Memory B cell (primary cell): ENCODE measurements around the gene SPTB.
"Not testable (repeated sequence)": the region's sequence is repeated elsewhere in the genome, so short reads cannot be mapped to it uniquely, and the experiment has no call there.

Source experiments
- ATAC-seq: fragments of 150-1000 bp; cut with Tn5 transposase; 2 replicates; pipeline ENCODE4 v1.10.0; 2021; ENCODE audit warnings: low read depth, mild to moderate bottlenecking, moderate library complexity
- DNase-seq, 2 donors: peaks; one replicate each; pipeline ENCODE4 v3.0.0; 2022; ENCODE audit warnings: low spot score in 2 of 2
- H3K27ac Mint-ChIP-seq: one replicate; pipeline ENCODE4 v1.8.0; 2022; ENCODE audit warnings: mild to moderate bottlenecking, moderate library complexity, mixed read lengths
- H3K27me3 Mint-ChIP-seq: one replicate; pipeline ENCODE4 v1.8.0; 2022; ENCODE audit warnings: mixed read lengths
- H3K36me3 Mint-ChIP-seq: one replicate; pipeline ENCODE4 v1.8.0; 2022; ENCODE audit warnings: mild to moderate bottlenecking, mixed read lengths
- H3K4me1 Mint-ChIP-seq: one replicate; pipeline ENCODE4 v1.8.0; 2022; ENCODE audit warnings: mixed read lengths
- H3K4me3 Mint-ChIP-seq: one replicate; pipeline ENCODE4 v1.8.0; 2022; ENCODE audit warnings: mild to moderate bottlenecking, moderate library complexity, mixed read lengths
- H3K9me3 Mint-ChIP-seq: one replicate; pipeline ENCODE4 v1.8.0; 2022; ENCODE audit warnings: mixed read lengths

SPTB gene

GRCh38 chr14:64879635-64880220 lies at the start of gene SPTB:
SPTB (minus strand) TSS chr14:64879907; CDS start chr14:64823094, 56,813 bp downstream.
- H3K4me3 Mint-ChIP-seq, result peak within 1 kb of the TSS; percentile 87
- peak; percentile 17 for DNase-seq
- peaks cover 7% of the 10 kb centered on the region for H3K27me3 Mint-ChIP-seq
- no peaks in the 10 kb centered on the region for H3K9me3 Mint-ChIP-seq
- H3K36me3 Mint-ChIP-seq, result no peaks in the 10 kb centered on the region
- H3K4me1 Mint-ChIP-seq, result peaks cover 5% of the 10 kb centered on the region
- ATAC-seq, result peak; percentile 74
- H3K27ac Mint-ChIP-seq, result no peak within 1 kb of the TSS

GRCh38 chr14:64929014-64929359 lies 49.3 kb upstream of the SPTB start:
- H3K27ac Mint-ChIP-seq, result no peak overlapping the region
- H3K4me1 Mint-ChIP-seq, result no peaks in the 10 kb centered on the region
- peaks cover 26% of the 10 kb centered on the region for H3K36me3 Mint-ChIP-seq
- ATAC-seq, result no peak
- H3K9me3 Mint-ChIP-seq, result no peaks in the 10 kb centered on the region
- H3K4me3 Mint-ChIP-seq, result no peak overlapping the region
- no peak for DNase-seq
- no peaks in the 10 kb centered on the region for H3K27me3 Mint-ChIP-seq

DNA sequence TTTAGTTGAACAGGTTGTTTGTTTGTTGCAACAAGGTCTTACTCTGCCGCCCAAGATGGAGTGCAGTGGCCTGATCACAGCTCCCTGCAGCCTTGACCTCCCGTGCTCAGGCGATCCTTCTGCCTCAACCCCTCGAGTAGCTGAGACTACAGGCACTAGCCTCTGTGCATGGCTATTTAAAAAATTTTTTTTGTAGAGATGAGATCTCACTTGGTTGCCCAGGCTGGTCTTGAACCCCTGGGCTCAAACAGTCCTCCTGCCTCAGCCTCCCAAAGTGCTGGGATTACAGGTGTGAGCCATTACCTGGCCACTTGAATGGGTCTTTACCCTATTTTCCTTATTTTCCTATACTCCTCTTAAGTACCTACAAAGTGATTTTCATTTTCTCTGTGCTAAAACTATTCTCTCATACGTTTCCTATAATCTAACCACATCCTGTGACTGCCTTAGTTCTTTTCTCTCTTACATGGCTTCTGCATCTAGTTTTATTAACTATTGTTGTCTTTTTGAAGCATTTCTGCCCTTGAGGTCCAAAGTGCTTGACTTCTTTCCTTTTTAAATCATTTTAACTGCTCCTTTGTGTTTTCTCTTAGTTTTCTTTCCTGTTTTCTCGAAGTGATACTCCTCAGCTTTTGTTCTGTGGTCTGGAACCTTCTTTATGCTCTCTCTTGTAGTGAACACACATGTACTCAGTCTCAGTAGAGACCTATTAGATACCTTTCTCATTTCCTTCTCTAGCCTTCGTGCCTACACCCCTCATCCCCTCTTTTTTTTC lies 48.7 kb upstream of the SPTB start:
- Mint-ChIP-seq H3K9me3 (no peaks in the 10 kb centered on the region), H3K36me3 (peaks cover 26% of the 10 kb centered on the region), H3K27me3 (no peaks in the 10 kb centered on the region), H3K4me1 (no peaks in the 10 kb centered on the region), H3K27ac (no peak overlapping the region), H3K4me3 (no peak overlapping the region)
- no peak for DNase-seq
- no peak for ATAC-seq

DNA sequence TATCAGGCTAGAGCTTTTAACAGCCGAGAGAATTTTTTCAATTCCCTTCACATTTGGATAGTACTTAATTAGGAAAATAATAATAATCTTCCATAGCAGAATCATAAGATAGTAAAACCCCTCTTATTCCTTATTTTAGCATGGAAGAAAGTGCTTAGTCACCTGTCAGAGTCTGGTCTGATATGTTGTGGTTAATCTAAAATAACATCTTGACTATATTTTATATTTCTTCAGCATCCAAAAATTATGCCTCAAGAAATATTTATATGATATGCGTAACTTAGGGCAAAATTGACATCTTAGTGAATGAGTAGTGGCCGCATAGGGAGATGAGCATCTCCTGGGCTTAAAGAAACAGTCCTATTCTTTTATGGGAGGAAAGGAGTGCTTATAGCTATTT lies 47.3 kb upstream of the SPTB start:
- H3K4me3 Mint-ChIP-seq, result no peak overlapping the region
- H3K36me3 Mint-ChIP-seq, result peaks cover 24% of the 10 kb centered on the region
- no peaks in the 10 kb centered on the region for H3K9me3 Mint-ChIP-seq
- DNase-seq (no peak), ATAC-seq (no peak)
- peaks cover under 1% of the 10 kb centered on the region for H3K4me1 Mint-ChIP-seq
- H3K27me3 Mint-ChIP-seq, result no peaks in the 10 kb centered on the region
- H3K27ac Mint-ChIP-seq, result no peak overlapping the region

GRCh38 chr14:64926398-64926995 lies 46.8 kb upstream of the SPTB start:
- Mint-ChIP-seq H3K36me3 (peaks cover 28% of the 10 kb centered on the region), H3K27ac (no peak overlapping the region), H3K4me3 (no peak overlapping the region), H3K27me3 (no peaks in the 10 kb centered on the region), H3K9me3 (no peaks in the 10 kb centered on the region), H3K4me1 (peaks cover 5% of the 10 kb centered on the region)
- ATAC-seq, result no peak
- no peak for DNase-seq

DNA sequence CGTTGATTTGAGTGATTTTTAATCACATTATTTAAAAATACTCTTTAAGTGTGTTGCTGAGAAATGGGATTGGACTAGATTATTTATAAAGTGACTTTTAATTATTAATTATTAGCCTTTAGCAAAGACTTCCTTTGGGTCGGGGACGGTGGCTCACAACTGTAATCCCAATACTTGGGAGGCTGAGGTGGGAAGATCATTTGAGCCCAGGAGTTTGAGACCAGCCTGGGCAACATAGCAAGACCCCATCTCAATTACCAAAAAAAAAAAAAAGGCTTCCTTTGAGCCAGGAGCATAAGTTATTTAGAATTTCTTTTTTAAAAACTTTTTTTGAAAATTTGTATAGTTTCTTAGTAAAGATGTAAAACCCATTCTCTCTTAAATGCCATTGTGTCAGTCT lies 43.3 kb upstream of the SPTB start:
- Mint-ChIP-seq H3K4me3 (no peak overlapping the region), H3K36me3 (peaks cover 25% of the 10 kb centered on the region), H3K27me3 (no peaks in the 10 kb centered on the region), H3K4me1 (peaks cover 17% of the 10 kb centered on the region), H3K27ac (no peak overlapping the region), H3K9me3 (no peaks in the 10 kb centered on the region)
- ATAC-seq, result no peak
- DNase-seq, result no peak

DNA sequence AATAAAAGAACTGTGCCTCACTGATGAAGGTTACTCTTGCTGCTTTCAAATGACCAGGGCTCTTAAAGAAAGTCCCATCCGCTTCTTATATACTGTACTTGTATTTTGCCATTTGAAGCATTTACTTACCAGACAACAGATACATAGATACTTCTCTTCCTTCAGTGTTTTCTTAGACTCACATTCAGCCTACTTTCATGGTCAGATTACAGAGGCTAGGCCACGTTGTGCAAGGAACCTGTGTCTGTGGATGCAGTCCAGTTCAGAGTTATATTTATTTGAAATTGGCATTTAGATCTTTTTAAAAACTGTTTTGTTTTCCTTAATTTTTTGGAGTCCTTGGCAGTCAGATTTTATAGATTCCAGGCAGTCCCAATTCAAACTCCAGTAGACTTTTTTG lies 40.8 kb upstream of the SPTB start:
- DNase-seq (no peak), ATAC-seq (no peak)
- H3K4me1 Mint-ChIP-seq, result peaks cover 35% of the 10 kb centered on the region
- H3K27ac Mint-ChIP-seq, result no peak overlapping the region
- H3K36me3 Mint-ChIP-seq, result peaks cover 18% of the 10 kb centered on the region
- no peak overlapping the region for H3K4me3 Mint-ChIP-seq
- H3K9me3 Mint-ChIP-seq, result no peaks in the 10 kb centered on the region
- H3K27me3 Mint-ChIP-seq, result no peaks in the 10 kb centered on the region

GRCh38 chr14:64919618-64920017 lies 39.9 kb upstream of the SPTB start:
- DNase-seq (no peak), ATAC-seq (no peak)
- Mint-ChIP-seq H3K27ac (peak overlapping the region; percentile 58), H3K36me3 (peaks cover 16% of the 10 kb centered on the region), H3K4me3 (no peak overlapping the region), H3K9me3 (no peaks in the 10 kb centered on the region), H3K4me1 (peaks cover 41% of the 10 kb centered on the region), H3K27me3 (no peaks in the 10 kb centered on the region)

DNA sequence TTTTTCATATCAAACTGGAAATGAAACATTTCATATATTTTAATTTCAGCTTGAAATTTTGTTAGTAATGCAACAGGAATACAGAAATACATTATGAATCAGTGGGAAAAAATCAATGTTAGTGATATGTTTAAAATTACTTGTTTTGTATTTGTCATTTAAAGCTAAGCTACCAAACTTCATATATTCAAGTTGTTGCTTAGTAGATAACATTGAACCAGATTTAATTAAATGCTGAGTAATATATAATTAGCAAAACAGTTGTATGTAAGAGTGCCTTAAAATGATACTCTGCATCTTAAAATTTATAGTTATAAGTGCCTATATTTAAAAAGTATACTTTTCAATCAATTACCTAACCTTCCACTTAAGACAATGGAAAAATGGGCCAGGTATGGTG lies 39.5 kb upstream of the SPTB start:
- peaks cover 14% of the 10 kb centered on the region for H3K36me3 Mint-ChIP-seq
- DNase-seq (no peak), ATAC-seq (no peak)
- H3K9me3 Mint-ChIP-seq, result no peaks in the 10 kb centered on the region
- H3K4me3 Mint-ChIP-seq, result no peak overlapping the region
- H3K4me1 Mint-ChIP-seq, result peaks cover 41% of the 10 kb centered on the region
- peak overlapping the region; percentile 58 for H3K27ac Mint-ChIP-seq
- no peaks in the 10 kb centered on the region for H3K27me3 Mint-ChIP-seq

- H3K36me3 Mint-ChIP-seq, result peaks cover 10% of the 10 kb centered on the region
- DNase-seq, result no peak
- no peak for ATAC-seq
- H3K4me1 Mint-ChIP-seq, result peaks cover 45% of the 10 kb centered on the region
- H3K9me3 Mint-ChIP-seq, result no peaks in the 10 kb centered on the region
- peak overlapping the region; percentile 17 for H3K27ac Mint-ChIP-seq
- no peak overlapping the region for H3K4me3 Mint-ChIP-seq
- H3K27me3 Mint-ChIP-seq, result no peaks in the 10 kb centered on the region
Observed at GRCh38 chr14:64918216-64918615, 38.5 kb upstream of the SPTB start.

- ATAC-seq (no peak), DNase-seq (no peak)
- Mint-ChIP-seq H3K27ac (peak overlapping the region; percentile 99), H3K9me3 (no peaks in the 10 kb centered on the region), H3K4me3 (peak overlapping the region; percentile 86), H3K4me1 (peaks cover 40% of the 10 kb centered on the region), H3K36me3 (peaks cover 4% of the 10 kb centered on the region), H3K27me3 (no peaks in the 10 kb centered on the region)
Observed at GRCh38 chr14:64915797-64916196, 36.1 kb upstream of the SPTB start.

GRCh38 chr14:64915029-64915424 lies 35.3 kb upstream of the SPTB start:
- ATAC-seq (no peak), DNase-seq (no peak)
- Mint-ChIP-seq H3K27ac (peak overlapping the region; percentile 99), H3K9me3 (no peaks in the 10 kb centered on the region), H3K27me3 (peaks cover 2% of the 10 kb centered on the region), H3K4me1 (peaks cover 36% of the 10 kb centered on the region), H3K36me3 (peaks cover 2% of the 10 kb centered on the region), H3K4me3 (peak overlapping the region; percentile 86)

- Mint-ChIP-seq H3K36me3 (peaks cover 2% of the 10 kb centered on the region), H3K27me3 (peaks cover 2% of the 10 kb centered on the region), H3K4me1 (peaks cover 32% of the 10 kb centered on the region), H3K4me3 (peak within 1 kb of the TSS; percentile 86), H3K9me3 (no peaks in the 10 kb centered on the region), H3K27ac (peak within 1 kb of the TSS; percentile 99)
- DNase-seq (peak; percentile 90 to 94), ATAC-seq (peak; percentile 95)
Observed at GRCh38 chr14:64914237-64915028, 34.7 kb upstream of the SPTB start, which contains the start of gene CHURC1. CHURC1 (plus strand) TSS chr14:64914455; CDS start chr14:64914496, 41 bp downstream.

- not testable (repeated sequence) for H3K9me3 Mint-ChIP-seq, H3K36me3 Mint-ChIP-seq, H3K4me3 Mint-ChIP-seq, DNase-seq, H3K27me3 Mint-ChIP-seq, ATAC-seq
- Mint-ChIP-seq H3K4me1 (peaks cover 30% of the 10 kb centered on the region), H3K27ac (peak overlapping the region; percentile 99)
Observed at GRCh38 chr14:64913477-64913876, 33.8 kb upstream of the SPTB start.
